GM21423 (cell line): ENCODE results near the gene ATP6V1B1.

ENCODE experiments used
- ATAC-seq: cut with Tn5 transposase; IDR thresholded peaks from one replicate; pipeline ENCODE4 v1.9.1; 2021; ENCODE audit warnings: mild to moderate bottlenecking, moderate library complexity; ENCODE audit not compliant: unreplicated experiment

Gene ATP6V1B1

GRCh38 chr2:70964596-70965386, 29.1 kb downstream of the ATP6V1B1 start:
- peak; percentile 83 for ATAC-seq

GRCh38 chr2:70965506-70965905, 29.8 kb downstream of the ATP6V1B1 start:
- no peak for ATAC-seq

GRCh38 chr2:70966681-70967080, 31.0 kb downstream of the ATP6V1B1 start:
- ATAC-seq, result no peak

GRCh38 chr2:70967189-70967588, 31.5 kb downstream of the ATP6V1B1 start:
- no peak for ATAC-seq

- ATAC-seq, result no peak
These were observed 38.9 kb downstream of the ATP6V1B1 start for GRCh38 chr2:70974592-70974991.

GRCh38 chr2:70975237-70975636, 39.5 kb downstream of the ATP6V1B1 start:
- no peak for ATAC-seq

- no peak for ATAC-seq
These were observed 42.0 kb downstream of the ATP6V1B1 start for GRCh38 chr2:70977605-70978205.

GRCh38 chr2:70978341-70979179, 42.9 kb downstream of the ATP6V1B1 start, which contains the start of gene ANKRD53:
ANKRD53 (plus strand) TSS chr2:70978630; CDS start chr2:70978646, 16 bp downstream.
- ATAC-seq, result no peak

GRCh38 chr2:70979180-70979488, 43.4 kb downstream of the ATP6V1B1 start:
- no peak for ATAC-seq

GRCh38 chr2:70979626-70980025, 43.9 kb downstream of the ATP6V1B1 start:
- no peak for ATAC-seq

GRCh38 chr2:70981421-70981820, 45.7 kb downstream of the ATP6V1B1 start:
- no peak for ATAC-seq

- no peak for ATAC-seq
These were observed 46.4 kb downstream of the ATP6V1B1 start for GRCh38 chr2:70981866-70982810.

GRCh38 chr2:70982971-70983370, 47.3 kb downstream of the ATP6V1B1 start:
- no peak for ATAC-seq

- no peak for ATAC-seq
These were observed 48.0 kb downstream of the ATP6V1B1 start for GRCh38 chr2:70983506-70984227.

- ATAC-seq, result no peak
These were observed 48.5 kb downstream of the ATP6V1B1 start for GRCh38 chr2:70984228-70984575.

- peak; percentile 96 for ATAC-seq
These were observed 49.0 kb downstream of the ATP6V1B1 start for GRCh38 chr2:70984576-70985282.

GRCh38 chr2:70985283-70985688, 49.6 kb downstream of the ATP6V1B1 start:
- no peak for ATAC-seq

- no peak for ATAC-seq
These were observed 50.3 kb downstream of the ATP6V1B1 start for GRCh38 chr2:70985956-70986355.

GRCh38 chr2:70986499-70987189, 50.9 kb downstream of the ATP6V1B1 start:
- no peak for ATAC-seq
